Measurements from ENCODE around the gene COQ2. TPM values are rescaled to one million over a fixed set of nuclear protein-coding genes. Genes with fewer than 3 reads are reported as not detected.

The COQ2 gene
- total RNA-seq, 1 experiment from 2014 or later, result 24.2 TPM

DNA sequence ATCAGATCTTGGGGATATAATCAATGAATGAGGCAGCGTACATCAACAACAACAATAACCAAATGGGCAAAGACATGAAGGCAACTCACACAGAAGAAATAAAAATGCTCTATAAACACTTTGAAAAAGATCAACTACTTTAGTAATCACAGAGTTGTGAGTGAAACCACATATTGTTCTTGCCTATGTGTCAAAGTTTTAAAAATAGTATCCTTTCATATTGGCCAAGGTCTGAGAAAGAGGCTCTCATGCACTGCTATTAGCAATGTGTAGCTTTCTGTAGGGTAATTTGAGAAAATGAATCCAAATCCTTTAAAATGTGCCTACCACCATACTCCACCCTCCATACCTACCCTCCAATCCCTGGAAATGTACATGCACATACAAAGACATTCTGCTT is 25.0 kb downstream of the COQ2 start:
- TF ChIP-seq, protein P1, sequence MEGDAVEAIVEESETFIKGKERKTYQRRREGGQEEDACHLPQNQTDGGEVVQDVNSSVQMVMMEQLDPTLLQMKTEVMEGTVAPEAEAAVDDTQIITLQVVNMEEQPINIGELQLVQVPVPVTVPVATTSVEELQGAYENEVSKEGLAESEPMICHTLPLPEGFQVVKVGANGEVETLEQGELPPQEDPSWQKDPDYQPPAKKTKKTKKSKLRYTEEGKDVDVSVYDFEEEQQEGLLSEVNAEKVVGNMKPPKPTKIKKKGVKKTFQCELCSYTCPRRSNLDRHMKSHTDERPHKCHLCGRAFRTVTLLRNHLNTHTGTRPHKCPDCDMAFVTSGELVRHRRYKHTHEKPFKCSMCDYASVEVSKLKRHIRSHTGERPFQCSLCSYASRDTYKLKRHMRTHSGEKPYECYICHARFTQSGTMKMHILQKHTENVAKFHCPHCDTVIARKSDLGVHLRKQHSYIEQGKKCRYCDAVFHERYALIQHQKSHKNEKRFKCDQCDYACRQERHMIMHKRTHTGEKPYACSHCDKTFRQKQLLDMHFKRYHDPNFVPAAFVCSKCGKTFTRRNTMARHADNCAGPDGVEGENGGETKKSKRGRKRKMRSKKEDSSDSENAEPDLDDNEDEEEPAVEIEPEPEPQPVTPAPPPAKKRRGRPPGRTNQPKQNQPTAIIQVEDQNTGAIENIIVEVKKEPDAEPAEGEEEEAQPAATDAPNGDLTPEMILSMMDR (IDR thresholded peaks at IDR 0.05; ENCODE audit: insufficient read depth in 1 of 2, low read depth in 1 of 2, low read length in 1 of 2, severe bottlenecking in 1 of 2, unreplicated experiment in 1 of 2), result no peak
- intact Hi-C loops (cut with micrococcal nuclease; ENCODE audit: unreplicated experiment), result no loop called here
- no peak for DNase-seq
- Mint-ChIP-seq H3K27ac (ENCODE audit: unreplicated experiment) (no peak overlapping the region), H3K36me3 (ENCODE audit: insufficient read depth, unreplicated experiment) (peaks cover 12% of the 10 kb centered on the region), H3K4me1 (ENCODE audit: low read depth, unreplicated experiment) (no peaks in the 10 kb centered on the region), H3K27me3 (ENCODE audit: insufficient read depth, unreplicated experiment) (no peaks in the 10 kb centered on the region), H3K9me3 (ENCODE audit: unreplicated experiment) (no peaks in the 10 kb centered on the region), H3K4me3 (ENCODE audit: unreplicated experiment) (no peak overlapping the region)
- H3K36me3 ChIP-seq (ENCODE audit: control insufficient read depth, insufficient read depth, low read length), result no peaks in the 10 kb centered on the region
- no peaks in the 10 kb centered on the region for H3K27me3 ChIP-seq (replicated peaks; ENCODE audit: control insufficient read depth, insufficient read depth, low read length)
- no peak overlapping the region for H3K4me3 ChIP-seq (ENCODE audit: low read depth, low read length)
- CTCF ChIA-PET, result interaction anchor here (1.4 kb wide), 1 partner anchor 149 kb away, joined by 5 read pairs; no protein-coding TSS in a partner anchor
- H3K9me3 ChIP-seq, result no peaks in the 10 kb centered on the region
- POLR2A ChIA-PET, result no interaction called here
- no TSS peak for BruUV-seq (replicated peaks)
- H3K4me1 ChIP-seq, result peaks cover 23% of the 10 kb centered on the region

DNA sequence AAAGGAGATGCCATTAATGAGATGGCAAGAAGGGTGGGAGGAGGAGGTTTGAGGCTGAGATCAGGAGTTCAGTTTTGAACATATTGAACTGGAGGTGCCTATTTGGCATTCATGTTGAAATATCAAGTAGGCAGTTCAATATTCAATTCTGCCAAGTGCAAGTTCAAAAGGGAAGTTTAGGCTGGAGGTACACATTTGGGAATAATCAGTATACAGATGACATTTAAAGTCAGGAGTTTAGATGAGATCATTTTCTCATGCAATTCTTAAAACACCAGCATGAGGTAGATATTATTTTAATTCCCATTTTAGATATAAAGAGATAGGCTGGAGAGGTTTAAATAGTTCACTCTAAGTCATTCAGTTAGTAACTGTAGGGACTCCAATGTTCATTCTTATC is 26.1 kb downstream of the COQ2 start:
- Mint-ChIP-seq H3K9me3 (ENCODE audit: unreplicated experiment) (no peaks in the 10 kb centered on the region), H3K27ac (ENCODE audit: unreplicated experiment) (no peak overlapping the region), H3K4me3 (ENCODE audit: unreplicated experiment) (no peak overlapping the region), H3K36me3 (ENCODE audit: insufficient read depth, unreplicated experiment) (peaks cover 12% of the 10 kb centered on the region), H3K27me3 (ENCODE audit: insufficient read depth, unreplicated experiment) (no peaks in the 10 kb centered on the region), H3K4me1 (ENCODE audit: low read depth, unreplicated experiment) (peaks cover 4% of the 10 kb centered on the region)
- Histone ChIP-seq H3K36me3 (ENCODE audit: control insufficient read depth, insufficient read depth, low read length) (no peaks in the 10 kb centered on the region), H3K27me3 (replicated peaks; ENCODE audit: control insufficient read depth, insufficient read depth, low read length) (no peaks in the 10 kb centered on the region), H3K9me3 (no peaks in the 10 kb centered on the region), H3K4me3 (ENCODE audit: low read depth, low read length) (no peak overlapping the region), H3K4me1 (peaks cover 23% of the 10 kb centered on the region)
- intact Hi-C loops (cut with micrococcal nuclease; ENCODE audit: unreplicated experiment), result no loop called here
- POLR2A ChIA-PET, result no interaction called here
- DNase-seq, result no peak
- TF ChIP-seq, protein P1 (IDR thresholded peaks at IDR 0.05; ENCODE audit: insufficient read depth in 1 of 2, low read depth in 1 of 2, low read length in 1 of 2, severe bottlenecking in 1 of 2, unreplicated experiment in 1 of 2), result no peak
- BruUV-seq (replicated peaks), result no TSS peak
- CTCF ChIA-PET, result no interaction called here

DNA sequence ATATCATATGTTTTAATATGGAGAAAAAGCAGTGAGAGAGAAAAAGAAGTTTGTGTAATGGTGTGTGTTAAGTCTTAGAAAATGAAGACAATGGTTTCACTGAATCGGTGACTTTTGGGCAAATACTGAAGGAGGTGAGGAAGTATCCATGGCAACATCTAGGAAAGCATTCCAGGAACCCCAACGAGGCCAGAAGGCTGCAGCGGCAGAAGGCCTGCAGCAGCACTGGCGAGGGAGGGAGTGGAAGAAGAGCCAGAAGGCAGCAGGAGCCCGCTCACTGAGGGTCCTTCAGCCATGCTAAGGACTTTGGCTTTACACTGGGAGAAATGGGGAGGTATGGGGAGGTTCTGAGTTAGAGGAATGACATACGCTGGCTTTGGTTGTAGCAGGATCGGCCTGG is 26.8 kb downstream of the COQ2 start:
- H3K4me3 ChIP-seq (ENCODE audit: low read depth, low read length), result no peak overlapping the region
- DNase-seq, result no peak
- POLR2A ChIA-PET, result no interaction called here
- TF ChIP-seq, protein P1 (IDR thresholded peaks at IDR 0.05; ENCODE audit: insufficient read depth in 1 of 2, low read depth in 1 of 2, low read length in 1 of 2, severe bottlenecking in 1 of 2, unreplicated experiment in 1 of 2), result no peak
- no TSS peak for BruUV-seq (replicated peaks)
- no peaks in the 10 kb centered on the region for H3K27me3 Mint-ChIP-seq (ENCODE audit: insufficient read depth, unreplicated experiment)
- H3K27ac Mint-ChIP-seq (ENCODE audit: unreplicated experiment), result no peak overlapping the region
- H3K9me3 Mint-ChIP-seq (ENCODE audit: unreplicated experiment), result no peaks in the 10 kb centered on the region
- H3K4me3 Mint-ChIP-seq (ENCODE audit: unreplicated experiment), result no peak overlapping the region
- no peaks in the 10 kb centered on the region for H3K27me3 ChIP-seq (replicated peaks; ENCODE audit: control insufficient read depth, insufficient read depth, low read length)
- no peaks in the 10 kb centered on the region for H3K36me3 ChIP-seq (ENCODE audit: control insufficient read depth, insufficient read depth, low read length)
- H3K36me3 Mint-ChIP-seq (ENCODE audit: insufficient read depth, unreplicated experiment), result peaks cover 6% of the 10 kb centered on the region
- H3K4me1 Mint-ChIP-seq (ENCODE audit: low read depth, unreplicated experiment), result peaks cover 8% of the 10 kb centered on the region
- CTCF ChIA-PET, result no interaction called here
- no peaks in the 10 kb centered on the region for H3K9me3 ChIP-seq
- intact Hi-C loops (cut with micrococcal nuclease; ENCODE audit: unreplicated experiment), result no loop called here
- peaks cover 26% of the 10 kb centered on the region for H3K4me1 ChIP-seq
